NCI-H524 (cell line): ENCODE data around the gene DCAF4.

ENCODE experiments used
- DNase-seq, 2 experiments: peaks; one replicate each; lab custom pipeline; 2025; lab: John Stamatoyannopoulos, UW

Gene DCAF4

DNA sequence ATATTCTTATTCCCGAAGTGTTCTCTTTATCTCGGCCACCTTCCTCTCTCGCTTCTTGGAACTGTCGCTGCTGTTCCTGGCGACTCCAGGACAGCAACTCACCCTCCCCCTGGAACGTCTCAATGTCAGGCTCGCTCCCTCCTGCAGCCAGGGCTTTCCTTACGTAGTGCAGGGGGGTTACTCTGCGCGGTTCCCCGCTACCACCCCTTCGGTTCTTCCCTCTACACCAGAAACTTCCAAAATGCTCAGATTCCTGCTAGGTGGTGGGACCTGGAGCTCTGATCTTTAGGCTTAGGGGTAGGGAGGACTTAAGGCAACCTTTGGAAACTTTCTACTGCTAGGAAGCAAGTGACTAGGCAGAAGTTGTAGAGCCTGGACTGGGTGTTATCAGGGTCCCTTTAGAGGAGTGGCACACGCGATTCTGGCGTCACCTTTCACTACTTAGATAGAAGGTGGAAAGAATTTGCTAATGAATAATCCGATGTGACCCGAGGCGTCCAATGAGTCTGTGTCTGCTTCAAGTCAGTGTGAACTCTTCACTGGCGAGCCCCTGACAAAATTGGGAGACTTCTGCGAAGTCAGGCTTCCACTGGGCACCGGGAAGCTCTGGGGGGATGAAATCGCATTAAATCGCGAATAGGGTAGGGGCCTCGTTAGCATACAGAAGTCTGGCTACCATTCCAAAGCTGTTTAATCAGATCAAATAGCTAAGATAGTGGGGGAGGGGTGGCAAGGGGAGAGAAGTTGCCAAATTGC is 31.5 kb upstream of the DCAF4 start:
- peak; percentile 62 to 76 for DNase-seq

DNA sequence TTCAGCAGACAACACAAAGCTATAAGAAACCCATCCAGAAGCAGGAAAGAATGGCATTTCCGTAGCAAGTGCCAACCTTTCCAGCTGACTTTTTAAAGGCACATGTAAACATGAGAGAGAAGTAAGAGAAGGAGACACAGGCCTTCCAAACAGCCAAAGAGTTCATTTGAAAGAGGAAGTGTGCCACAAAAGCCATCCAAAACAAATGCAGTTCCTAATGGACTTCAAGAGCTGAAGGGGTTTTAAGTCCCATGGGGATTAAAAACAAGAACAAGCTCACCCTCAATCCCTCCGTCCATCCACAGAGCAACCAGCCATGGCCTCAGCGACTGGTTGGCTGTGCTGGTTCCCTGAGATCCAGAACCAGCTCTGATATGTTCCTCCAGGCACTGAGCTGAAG is 27.8 kb upstream of the DCAF4 start:
- no peak for DNase-seq

DNA sequence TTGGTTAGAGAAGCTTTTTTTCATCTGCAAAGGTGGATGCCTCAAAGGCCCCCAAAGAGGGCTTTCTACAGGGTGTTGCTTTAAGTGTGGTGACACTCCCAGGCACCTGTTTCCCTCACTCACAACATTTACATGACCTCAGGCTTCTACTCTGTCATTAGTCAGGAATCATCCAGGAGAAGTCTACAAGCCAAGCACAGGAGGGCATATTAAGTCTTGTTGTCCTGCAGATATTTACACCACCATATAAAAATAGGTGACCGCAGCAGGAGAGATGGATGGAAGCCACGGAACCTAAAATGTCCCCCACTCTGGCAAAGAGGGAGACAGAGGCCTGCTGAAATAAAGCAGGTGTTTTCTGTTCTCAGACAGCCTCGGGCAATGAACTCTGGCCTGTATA is 24.9 kb upstream of the DCAF4 start:
- no peak for DNase-seq

DNA sequence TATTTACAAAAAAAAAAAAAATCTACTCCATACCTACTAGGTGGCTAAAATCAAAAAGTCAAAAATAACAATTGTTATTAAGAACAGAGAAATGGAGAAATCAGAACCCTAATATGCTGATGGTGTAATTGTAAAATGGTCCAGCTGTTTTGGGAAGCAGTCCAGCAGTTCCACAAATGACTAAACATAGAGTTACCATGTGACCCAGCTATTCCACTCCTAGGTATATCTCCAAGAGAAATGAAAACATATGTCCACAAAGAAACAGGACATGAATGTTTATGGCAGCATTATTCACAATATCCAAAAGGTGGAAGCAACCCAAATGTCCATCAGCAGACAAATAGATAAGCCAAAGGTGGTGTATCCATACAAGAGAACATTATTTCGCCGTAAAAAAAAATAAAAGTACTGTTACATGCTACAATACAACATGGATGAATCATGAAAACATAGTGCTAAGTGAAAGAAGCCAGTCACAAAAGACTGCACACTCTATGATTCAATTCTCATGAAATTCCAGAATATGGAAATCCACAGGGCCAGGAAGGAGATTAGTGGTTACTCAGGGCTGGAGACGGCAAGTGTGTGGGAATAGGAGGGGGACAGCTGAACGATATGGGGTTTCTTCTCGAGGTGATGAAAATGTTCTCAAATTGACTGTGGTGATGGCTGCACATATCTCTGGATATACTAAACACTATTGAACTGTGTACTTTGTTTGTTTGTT is 23.3 kb upstream of the DCAF4 start:
- DNase-seq = no peak

DNA sequence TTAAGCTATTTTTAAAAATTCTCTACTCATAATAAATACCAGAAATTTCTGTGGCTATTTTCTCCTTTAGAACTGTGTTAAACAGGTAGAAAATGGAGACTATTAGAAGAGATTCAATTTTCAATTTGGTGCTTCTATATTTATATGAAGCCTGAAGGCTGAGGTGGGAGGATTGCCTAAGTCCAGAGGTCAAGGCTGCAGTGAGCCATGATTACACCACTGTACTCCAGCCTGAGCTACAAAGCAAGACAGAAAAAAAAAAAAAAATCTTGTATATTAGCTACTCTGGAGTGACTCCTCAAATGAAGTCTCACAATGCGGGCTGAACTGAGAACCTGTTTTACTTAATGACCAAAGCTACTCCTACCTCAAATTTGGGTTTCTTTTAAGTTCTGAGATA is 22.5 kb upstream of the DCAF4 start:
- DNase-seq = no peak

DNA sequence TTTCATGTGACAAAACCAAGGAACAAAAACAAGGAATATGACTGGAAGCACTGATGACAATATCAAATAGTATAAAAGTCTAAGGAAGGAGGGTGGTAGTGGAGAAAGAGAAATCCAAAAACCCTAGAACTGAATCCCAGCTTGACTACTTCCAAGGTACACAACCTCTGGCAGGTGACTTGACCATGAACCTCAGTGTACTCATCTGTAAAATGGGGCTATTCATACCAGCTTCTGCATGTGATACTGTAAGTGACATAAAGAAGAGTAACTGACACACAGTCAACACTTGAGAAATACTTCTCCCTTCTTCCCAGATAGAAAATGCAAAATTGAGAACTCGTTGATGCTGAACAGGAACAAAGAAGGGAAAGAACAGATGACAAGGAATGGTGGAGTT is 22.0 kb upstream of the DCAF4 start:
- DNase-seq = no peak

DNA sequence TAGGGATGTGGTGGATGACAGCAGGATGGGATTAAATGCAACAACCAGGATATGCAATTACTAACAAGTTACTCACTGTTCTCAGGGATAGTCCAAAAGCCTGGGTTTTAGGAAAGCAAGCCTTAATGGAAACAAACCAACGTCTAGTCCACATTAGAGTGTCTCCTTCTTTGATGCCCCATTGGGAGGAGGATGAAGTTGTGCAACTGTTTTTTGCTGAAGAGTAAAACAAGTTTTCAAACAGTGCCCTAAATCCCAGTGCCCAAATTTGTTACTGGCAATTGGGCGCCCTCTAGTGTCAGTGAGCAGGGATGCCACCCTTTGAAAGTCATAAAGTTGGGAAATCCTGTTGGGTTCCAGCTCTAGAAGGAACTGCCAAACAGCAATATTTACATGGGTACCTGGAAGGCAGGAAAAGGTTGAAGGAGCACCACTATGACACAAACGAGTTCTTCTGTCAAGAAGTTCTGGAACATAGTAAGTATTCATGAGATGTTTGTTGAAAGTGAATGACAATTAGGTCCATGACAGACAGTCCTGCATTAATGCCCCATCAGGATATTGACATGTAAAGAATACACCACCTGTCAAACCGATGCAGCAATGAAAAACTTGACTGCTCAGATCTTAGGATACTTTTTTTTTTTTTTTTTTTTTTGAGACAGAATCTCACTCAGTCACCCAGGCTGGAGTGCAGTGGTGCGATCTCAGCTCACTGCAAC is 21.3 kb upstream of the DCAF4 start:
- DNase-seq = peak; percentile 79 to 86

DNA sequence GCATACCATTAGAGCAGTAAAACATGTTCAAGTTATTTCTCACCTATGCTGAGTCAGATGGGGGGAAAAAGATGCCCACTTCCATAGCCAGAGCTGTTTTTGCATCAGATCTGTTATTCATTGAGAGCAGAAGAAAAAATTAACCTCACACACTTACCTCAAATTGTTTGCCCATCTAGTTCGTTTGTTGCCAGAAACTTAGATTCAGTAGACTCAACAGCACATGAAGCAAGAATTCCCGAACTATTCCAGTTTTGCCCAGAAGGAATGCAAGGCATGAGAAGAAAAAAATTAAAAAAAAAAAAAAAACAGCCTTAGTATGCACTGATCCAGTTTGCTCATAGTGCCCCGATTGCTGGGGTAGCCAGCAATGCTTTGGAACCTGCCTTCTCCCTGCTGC is 19.9 kb upstream of the DCAF4 start:
- DNase-seq = no peak

DNA sequence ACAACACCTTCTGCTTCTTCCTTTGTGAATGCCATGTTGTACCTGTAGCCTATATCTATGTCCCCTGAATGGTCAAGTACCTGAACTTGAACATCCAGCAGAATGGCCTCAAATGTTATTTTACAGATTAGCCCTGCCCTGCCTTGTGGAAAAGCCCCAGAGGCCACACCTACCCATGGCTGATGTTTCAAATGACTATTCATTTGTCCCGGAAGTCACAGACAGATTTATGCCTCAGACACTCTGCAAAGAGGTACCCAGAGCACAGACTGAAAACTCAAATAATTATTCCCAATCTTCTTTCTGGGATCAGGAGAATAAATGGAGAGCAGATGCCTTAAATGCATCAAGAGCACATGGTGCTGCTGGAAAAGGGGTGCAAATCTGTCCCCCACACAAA is 19.4 kb upstream of the DCAF4 start:
- no peak for DNase-seq

DNA sequence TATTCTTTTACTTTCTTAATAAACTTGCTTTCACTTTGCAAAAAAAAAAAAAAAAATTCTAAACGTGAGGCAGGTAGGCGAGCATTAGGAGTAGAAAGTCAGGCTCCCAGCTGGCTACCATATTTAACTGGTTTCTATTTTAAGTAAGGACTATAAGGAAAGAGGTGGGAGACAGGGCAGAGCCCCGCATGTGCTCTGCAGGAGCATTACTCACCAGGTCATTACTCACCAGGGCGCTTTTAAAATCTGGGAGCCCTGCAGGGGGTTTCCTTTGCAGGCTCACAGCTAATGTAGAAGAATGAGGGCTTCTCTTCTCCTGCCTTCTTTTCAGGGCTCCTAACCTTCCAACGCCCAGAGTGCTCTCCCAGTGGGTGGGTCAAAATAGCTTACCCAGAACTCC is 18.4 kb upstream of the DCAF4 start:
- DNase-seq = no peak

DNA sequence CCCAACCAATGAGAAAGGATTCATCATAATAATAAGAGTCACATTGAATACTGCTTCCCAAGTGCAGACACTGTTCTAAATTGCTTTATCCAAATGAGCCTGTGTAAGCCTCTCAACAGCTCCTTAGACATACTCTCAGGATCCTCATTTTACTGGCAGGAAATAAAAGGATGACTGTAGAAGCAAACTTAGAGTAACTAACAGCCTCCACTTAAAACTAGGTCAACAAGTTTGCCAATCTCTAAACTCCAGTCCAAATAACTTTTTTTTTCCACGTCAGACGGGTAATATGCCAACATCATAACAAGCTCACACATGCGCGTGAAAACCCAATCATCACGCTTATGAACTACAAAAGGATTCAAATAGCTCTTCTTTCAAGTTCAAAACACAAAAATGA is 17.1 kb upstream of the DCAF4 start:
- DNase-seq = no peak

DNA sequence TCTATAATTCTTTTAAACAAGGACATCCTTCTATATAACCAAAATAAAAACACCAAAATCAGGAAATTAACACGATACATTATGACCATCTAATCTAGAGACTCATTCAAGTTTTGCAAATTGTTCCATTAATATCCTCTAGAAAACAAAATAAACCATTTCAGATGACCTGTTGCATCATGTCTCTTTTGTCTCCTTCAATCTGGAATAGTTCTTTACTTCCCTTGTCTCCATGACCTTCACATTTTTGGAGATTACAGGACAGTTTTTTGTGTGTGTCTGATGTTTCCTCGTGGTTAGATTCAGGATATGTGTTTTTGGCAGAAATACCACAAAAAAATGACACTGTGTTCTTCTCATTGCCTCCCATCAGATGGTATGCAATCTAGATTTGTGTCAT is 12.5 kb upstream of the DCAF4 start:
- DNase-seq = no peak

DNA sequence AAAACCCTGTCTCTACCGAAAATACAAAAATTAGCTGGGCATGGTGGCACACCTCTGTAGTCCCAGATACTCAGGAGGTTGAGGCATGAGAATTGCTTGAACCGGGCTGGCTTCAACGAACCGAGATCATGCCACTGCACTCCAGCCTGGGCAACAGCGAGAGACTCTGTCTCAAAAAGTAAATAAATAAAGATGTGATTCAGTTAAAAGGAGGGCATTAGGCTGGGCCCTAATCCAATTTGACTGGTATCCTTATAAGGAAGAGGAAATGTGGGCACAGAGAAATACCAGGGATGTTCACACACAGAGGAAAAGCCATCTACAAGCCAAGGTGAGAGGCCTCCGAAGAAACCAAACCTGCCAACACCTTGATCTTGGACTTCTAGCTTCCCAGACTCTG is 10.1 kb upstream of the DCAF4 start:
- DNase-seq = no peak

DNA sequence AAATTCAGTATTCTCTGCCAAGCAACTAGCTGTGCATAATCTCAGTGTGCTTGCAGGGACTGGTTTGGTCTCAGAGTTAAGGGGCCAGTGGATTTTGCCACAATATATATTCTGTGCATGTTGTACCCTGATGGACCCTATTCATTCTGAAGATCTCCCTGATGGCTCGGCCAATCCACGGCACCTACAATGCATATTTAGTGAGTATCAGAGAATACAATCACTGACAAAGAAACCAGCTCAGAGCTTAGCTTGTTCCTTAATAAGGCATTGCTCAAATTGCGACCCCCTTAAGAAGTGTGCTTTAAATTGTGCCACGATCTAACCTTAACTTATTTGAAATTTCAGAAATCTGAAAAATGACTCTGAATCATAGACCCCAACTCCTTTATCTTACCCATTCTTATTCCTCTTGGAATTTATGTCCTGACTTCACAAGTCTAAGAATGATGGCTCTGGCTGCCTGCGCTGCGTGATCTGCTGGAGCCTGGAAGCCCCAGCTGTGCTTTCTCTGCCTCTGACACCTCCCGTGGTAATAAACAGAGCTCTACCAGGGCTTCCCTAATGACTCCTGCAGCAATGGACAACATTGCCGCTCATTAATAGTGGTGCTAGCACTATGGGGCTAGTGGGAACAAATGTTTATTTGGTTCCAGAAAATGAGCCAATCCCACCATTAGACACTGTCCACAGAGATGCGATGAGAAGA is 9.0 kb upstream of the DCAF4 start:
- DNase-seq = no peak

DNA sequence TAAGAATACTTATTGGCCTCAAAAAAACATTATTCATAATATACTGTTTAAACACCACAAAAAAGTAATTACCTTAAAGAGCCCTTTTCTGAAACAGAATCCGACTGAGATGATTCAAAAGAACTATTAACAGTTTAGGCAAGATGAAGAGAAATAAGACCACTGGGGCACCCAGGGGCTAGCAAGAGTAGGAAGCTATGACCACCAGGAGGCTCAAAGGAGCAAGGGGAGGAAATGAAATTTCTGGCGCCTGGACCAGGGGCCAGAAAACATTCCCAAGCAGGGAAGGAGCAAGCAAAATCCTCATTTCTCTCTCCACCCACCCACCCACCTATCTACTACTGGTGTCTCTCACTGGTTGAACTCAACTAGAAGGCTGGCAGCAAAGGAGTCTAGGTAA is 6.3 kb upstream of the DCAF4 start:
- DNase-seq = no peak

DNA sequence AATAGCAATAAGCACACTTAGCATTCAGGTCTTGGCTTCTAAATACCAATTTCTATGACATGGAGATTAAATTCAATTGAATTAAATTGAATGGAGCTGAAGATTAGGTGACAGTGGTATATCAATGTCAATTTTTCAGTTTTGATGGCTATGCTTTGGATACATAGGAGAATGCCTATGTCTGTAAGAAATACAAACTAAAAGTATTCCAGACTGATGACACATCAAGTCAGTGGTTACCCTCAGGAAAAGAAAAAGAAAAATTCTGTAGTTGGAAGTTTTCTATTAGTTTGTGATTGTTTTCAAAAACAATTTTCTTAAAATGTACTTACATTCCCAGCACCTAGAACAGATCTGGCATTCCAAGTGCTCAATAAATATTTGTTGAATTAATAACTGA is 4.9 kb upstream of the DCAF4 start:
- no peak for DNase-seq

DNA sequence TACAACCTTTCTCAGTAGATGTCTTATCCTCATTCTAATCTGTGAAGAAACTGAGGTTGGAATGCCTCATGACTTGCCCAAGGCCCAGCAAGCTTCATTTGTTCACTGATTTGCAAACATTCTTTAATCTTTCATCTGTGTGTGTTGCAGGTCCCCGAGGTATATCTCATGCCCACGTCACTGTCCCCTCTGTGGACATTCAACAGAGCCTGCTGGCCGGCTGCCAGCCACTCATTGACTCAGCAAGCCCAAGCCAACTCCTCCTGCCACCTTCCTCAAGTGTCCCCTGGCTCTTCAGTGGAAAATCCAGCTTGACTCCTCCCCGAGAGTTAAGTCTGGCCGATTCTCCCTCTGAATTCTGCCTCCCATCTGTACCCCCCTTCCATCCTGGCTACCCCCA is 1.9 kb upstream of the DCAF4 start:
- DNase-seq = peak; percentile 20 to 57

DNA sequence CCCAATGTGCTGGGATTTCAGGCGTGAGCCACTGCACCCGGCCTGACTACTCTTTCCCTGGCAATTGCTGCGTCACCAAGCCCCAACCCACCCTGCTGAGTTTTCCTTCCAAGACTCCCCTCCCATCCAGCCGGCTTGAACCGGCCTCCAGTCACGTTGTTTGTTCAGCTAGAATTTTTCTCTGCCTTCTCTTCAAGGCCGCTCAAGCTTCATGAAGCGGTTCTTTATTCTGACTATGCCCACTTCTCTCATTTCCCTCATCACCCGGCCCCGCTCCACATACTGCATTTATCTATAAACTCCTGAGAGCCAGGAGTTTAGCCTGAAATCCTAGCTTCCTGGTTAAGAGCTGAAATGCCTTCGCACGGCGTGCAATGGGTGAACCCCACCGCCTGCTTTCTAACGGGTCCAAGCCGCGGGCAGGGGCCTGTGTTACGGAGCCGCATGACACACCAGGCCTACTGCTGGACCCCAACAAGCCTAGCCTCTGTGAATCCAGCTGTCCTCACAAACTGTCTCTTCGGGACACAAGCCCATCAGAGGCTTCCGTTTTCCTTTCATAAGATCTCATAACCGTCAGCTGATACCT is 999 bp upstream of the DCAF4 start:
- no peak for DNase-seq

DNA sequence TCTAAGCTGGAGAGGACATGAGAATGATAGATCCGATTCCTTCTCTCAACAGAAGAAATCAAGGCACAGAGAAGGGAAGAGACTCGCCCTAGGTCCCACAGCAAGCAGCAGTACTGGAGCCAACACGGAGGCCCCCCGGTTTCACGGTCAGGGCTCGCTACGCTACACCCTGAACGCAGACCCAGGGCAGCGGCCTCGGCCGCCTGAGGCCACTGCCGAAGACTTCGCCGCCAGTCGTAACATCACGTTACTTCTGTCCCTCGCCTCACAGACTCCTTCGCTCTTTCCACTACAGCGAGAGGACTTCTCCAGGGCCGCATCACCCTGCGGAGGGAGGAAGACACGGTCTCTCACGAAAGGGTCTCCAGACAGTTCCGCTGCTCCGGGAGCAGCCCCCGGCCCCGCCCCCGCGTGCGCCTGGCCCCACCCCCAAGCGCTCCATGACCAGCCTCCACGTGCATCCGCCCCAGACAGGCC is 411 bp upstream of the DCAF4 start:
- DNase-seq = no peak

DNA sequence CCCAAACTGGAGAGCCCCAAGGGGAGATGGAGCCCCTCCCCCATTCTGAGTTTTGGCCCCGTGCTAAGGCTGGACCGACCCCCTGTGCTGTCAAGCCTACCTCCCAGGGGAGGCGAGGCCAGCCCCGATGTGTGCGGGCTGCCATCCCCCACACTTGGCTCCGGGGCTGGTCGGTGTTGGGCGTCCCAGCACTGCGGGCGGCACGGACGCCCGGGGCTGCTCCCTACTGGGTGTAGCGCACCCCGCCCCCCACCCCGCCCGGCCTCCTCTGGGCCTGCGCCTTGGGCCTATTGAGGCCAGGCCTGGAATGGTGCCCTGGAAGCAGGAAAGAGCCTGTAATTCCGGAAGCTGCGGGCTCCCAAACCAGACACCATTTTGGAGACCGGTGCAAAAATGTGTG is 2.6 kb downstream of the DCAF4 start:
- no peak for DNase-seq

DNA sequence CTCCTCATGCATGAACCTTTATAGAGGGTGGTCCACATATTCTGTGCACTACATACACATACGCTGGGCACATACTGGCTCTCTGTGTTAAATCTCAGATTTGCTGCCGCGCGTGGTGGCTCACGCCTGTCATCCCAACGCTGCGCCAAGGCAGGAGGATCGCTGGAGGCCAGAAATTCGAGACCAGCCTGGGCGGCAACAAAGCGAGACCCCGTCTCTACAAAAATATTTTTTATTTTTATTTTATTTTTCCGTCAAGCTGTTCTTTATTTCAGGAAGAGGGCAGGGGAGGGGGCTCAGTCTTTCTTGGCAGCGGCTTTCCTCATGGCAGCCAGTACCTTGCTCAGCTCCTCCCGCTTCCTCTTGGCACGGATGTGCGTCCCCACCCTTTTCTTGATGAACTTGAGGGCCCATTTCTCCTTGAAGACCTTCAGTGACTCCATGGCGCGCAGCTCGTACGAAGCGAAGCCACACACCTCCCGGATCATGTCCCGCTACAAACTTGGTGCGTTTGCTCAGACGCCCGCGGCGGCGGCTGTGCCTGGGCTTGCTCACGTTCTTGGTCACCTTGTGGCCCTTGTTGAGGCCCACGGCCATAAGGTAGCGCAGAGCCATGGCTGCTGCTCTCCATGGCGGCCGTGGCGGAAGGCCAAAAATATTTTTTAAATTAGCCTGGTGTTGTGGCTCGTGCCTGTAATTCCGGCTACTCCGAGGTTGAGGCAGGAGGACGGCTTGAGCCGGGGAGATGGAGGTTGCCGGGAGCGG is 3.2 kb downstream of the DCAF4 start:
- no peak for DNase-seq
